BLaER1 treated with 17β-estradiol and CSF1 and Interleukin-3, amounts not matched to agents 10 nM and 100 nM (cell line): ENCODE measurements around the gene RARG.

ENCODE experiments used
- H3K27ac ChIP-seq, 11 experiments: shearing (Covaris generic); formaldehyde crosslinking; 2 replicates each; pipeline ENCODE4 v1.8.1; 2022
- H3K27me3 ChIP-seq, 11 experiments: shearing (Covaris generic); formaldehyde crosslinking; 2 replicates each; pipeline ENCODE4 v1.8.1; 2022
- H3K36me3 ChIP-seq, 11 experiments: shearing (Covaris generic); formaldehyde crosslinking; 2 replicates each; pipeline ENCODE4 v1.8.1; 2022
- H3K4me1 ChIP-seq, 10 experiments: shearing (Covaris generic); formaldehyde crosslinking; 2 replicates each; pipeline ENCODE4 v1.8.1; 2022
- H3K4me2 ChIP-seq, 11 experiments: shearing (Covaris generic); formaldehyde crosslinking; 2 replicates each; pipeline ENCODE4 v1.8.1; 2022
- H3K4me3 ChIP-seq, 10 experiments: shearing (Covaris generic); formaldehyde crosslinking; 2 replicates each; pipeline ENCODE4 v1.8.1; 2022
- H3K9ac ChIP-seq, 11 experiments: shearing (Covaris generic); formaldehyde crosslinking; 2 replicates each; pipeline ENCODE4 v1.8.1; 2022
- H3K9me3 ChIP-seq, 11 experiments: shearing (Covaris generic); formaldehyde crosslinking; replicated peaks in 1 of 11; 2 replicates each; pipeline ENCODE4 v1.8.1; 2022
- H4K20me1 ChIP-seq, 11 experiments: shearing (Covaris generic); formaldehyde crosslinking; 2 replicates each; pipeline ENCODE4 v1.8.1; 2022
- Cebpa-rat ChIP-seq, 11 experiments: shearing (Covaris generic); IDR thresholded peaks; 2 replicates each; pipeline ENCODE4 v1.8.1; 2022

RARG gene

DNA sequence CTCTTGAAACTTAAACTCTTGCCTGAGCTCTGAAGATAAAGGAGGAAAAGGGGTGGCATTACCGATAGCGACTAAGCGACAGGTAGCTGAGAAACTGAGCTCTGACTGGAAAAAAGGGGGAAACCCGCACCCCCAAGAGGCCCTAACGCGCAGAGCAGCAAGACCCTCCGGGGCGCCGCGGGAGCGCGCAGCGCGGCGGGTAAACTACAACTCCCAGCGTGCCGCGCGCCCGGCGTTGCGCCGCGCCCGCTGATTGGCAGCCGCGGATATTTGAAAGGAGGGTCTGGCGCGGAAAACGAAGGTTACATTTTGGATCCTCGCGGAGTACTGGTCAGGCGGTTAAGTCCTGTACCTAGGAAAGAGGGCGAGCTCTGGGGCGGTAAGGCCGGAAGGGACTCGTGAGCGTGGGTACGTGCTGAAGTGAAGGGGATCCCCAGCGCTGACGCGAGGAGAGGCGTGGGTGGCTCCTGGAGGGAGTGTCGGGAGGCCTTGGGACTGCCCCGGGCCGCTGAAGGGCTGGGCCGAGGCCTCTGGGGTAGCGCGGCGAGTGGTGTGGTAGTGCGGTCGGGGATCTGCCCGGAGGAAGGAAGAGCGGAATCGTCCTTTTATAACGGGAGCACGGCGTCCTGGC lies 36.1 kb upstream of the RARG start, which contains the start of gene ESPL1:
Gene ESPL1 (plus strand): TSS at position 301 of the 631 bp plus-strand sequence. CDS start 468 bp downstream, outside the sequence.
- Histone ChIP-seq H3K27ac (peak within 1 kb of the TSS; percentile 43 to 89 (median 84); a peak in 21 of 22 replicates), H3K4me2 (peak within 1 kb of the TSS; percentile 76 to 97 (median 91))

GRCh38 chr12:53267306-53267998 lies 35.4 kb upstream of the RARG start:
- Histone ChIP-seq H4K20me1 (peaks cover 0 to 23% (median 11%) of the 10 kb centered on the region in 11 experiments; a peak in 7 of 22 replicates), H3K36me3 (peaks cover 0 to 35% (median 29%) of the 10 kb centered on the region in 11 experiments; a peak in 15 of 22 replicates), H3K4me3 (peak overlapping the region; percentile 56 to 87 (median 76)), H3K4me1 (peaks cover 31 to 61% (median 44%) of the 10 kb centered on the region in 10 experiments), H3K9ac (peak overlapping the region; percentile 74 to 89 (median 86)), H3K27ac (peak overlapping the region; percentile 43 to 89 (median 84); a peak in 19 of 22 replicates), H3K27me3 (no peaks in the 10 kb centered on the region), H3K4me2 (peak overlapping the region; percentile 76 to 97 (median 91)), H3K9me3 (no peaks in the 10 kb centered on the region)
- no peak for TF ChIP-seq Cebpa-rat (IDR thresholded peaks at IDR 0.05)

More for the DNA sequence above, 36.1 kb upstream of the RARG start, which contains the start of gene ESPL1:
- H3K9ac ChIP-seq, result peak within 1 kb of the TSS; percentile 74 to 89 (median 86)
- H4K20me1 ChIP-seq, result peaks cover 0 to 26% (median 13%) of the 10 kb centered on the region in 11 experiments; a peak in 7 of 22 replicates
- peaks cover 0 to 42% (median 34%) of the 10 kb centered on the region in 11 experiments; a peak in 15 of 22 replicates for H3K36me3 ChIP-seq
- H3K4me1 ChIP-seq, result peaks cover 31 to 64% (median 47%) of the 10 kb centered on the region in 10 experiments
- H3K4me3 ChIP-seq, result peak within 1 kb of the TSS; percentile 56 to 87 (median 76)
- no peaks in the 10 kb centered on the region for H3K9me3 ChIP-seq
- no peak for TF ChIP-seq Cebpa-rat (IDR thresholded peaks at IDR 0.05)
- H3K27me3 ChIP-seq, result no peaks in the 10 kb centered on the region

DNA sequence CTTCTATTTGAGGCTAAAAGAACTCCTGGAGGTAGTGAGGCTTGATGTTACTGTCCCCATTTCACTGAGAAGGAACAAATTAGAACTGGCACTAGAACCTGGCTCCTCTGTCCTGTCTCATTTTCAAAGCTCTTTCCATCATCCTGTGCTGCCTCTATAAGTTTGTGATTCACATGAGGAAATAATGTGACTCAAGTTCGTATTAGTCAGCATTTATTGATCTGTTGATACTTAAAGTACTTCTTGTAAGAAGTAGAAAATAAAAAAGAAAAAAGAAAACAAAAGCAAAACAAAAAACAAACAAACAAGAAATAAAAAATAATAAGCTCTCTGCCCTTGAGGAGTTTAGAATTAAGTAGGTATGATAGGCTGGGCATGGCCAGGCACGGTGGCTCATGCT lies 33.8 kb upstream of the RARG start:
- Histone ChIP-seq H3K9ac (no peak overlapping the region), H3K4me3 (no peak overlapping the region), H3K4me2 (no peak overlapping the region)

GRCh38 chr12:53259891-53260290 lies 27.9 kb upstream of the RARG start:
- H3K27ac ChIP-seq, result no peak overlapping the region
- H3K4me2 ChIP-seq, result peak overlapping the region; percentile 3 to 85 (median 71); a peak in 19 of 22 replicates
- H3K27me3 ChIP-seq, result no peaks in the 10 kb centered on the region
- H3K9me3 ChIP-seq, result no peaks in the 10 kb centered on the region
- TF ChIP-seq Cebpa-rat (IDR thresholded peaks at IDR 0.05), result no peak
- H3K9ac ChIP-seq, result no peak overlapping the region
- peaks cover 0 to 7% (median 4%) of the 10 kb centered on the region in 11 experiments; a peak in 11 of 22 replicates for H3K36me3 ChIP-seq
- H3K4me3 ChIP-seq, result no peak overlapping the region
- peaks cover 0 to 9% (median 0%) of the 10 kb centered on the region in 11 experiments; a peak in 5 of 22 replicates for H4K20me1 ChIP-seq
- H3K4me1 ChIP-seq, result peaks cover 35 to 48% (median 39%) of the 10 kb centered on the region in 10 experiments

More for the DNA sequence above, 33.8 kb upstream of the RARG start:
- Histone ChIP-seq H3K27me3 (no peaks in the 10 kb centered on the region), H3K36me3 (peaks cover 0 to 20% (median 18%) of the 10 kb centered on the region in 11 experiments; a peak in 15 of 22 replicates), H3K9me3 (no peaks in the 10 kb centered on the region), H4K20me1 (peaks cover 0 to 19% (median 9%) of the 10 kb centered on the region in 11 experiments; a peak in 7 of 22 replicates), H3K4me1 (peaks cover 31 to 47% (median 37%) of the 10 kb centered on the region in 10 experiments), H3K27ac (no peak overlapping the region)
- TF ChIP-seq Cebpa-rat (IDR thresholded peaks at IDR 0.05), result no peak

GRCh38 chr12:53258541-53259539 lies 26.8 kb upstream of the RARG start:
- Histone ChIP-seq H3K4me3 (no peak overlapping the region), H3K9me3 (no peaks in the 10 kb centered on the region), H3K4me1 (peaks cover 46 to 57% (median 49%) of the 10 kb centered on the region in 10 experiments), H3K36me3 (peaks cover 5 to 17% (median 14%) of the 10 kb centered on the region in 11 experiments), H3K27me3 (no peaks in the 10 kb centered on the region), H3K9ac (peak overlapping the region in 9 of 11 experiments; percentile 5 to 52 (median 44); a peak in 6 of 22 replicates), H3K4me2 (peak overlapping the region; percentile 62 to 85 (median 73)), H3K27ac (peak overlapping the region in 9 of 11 experiments; percentile 25 to 51 (median 40); a peak in 14 of 22 replicates), H4K20me1 (peaks cover 0 to 13% (median 0%) of the 10 kb centered on the region in 11 experiments; a peak in 6 of 22 replicates)
- no peak for TF ChIP-seq Cebpa-rat (IDR thresholded peaks at IDR 0.05)

- H3K9ac ChIP-seq, result peak overlapping the region in 9 of 11 experiments; percentile 15 to 46 (median 27); a peak in 9 of 22 replicates
- TF ChIP-seq Cebpa-rat (IDR thresholded peaks at IDR 0.05), result no peak
Observed at GRCh38 chr12:53255996-53256395, 24.0 kb upstream of the RARG start.

GRCh38 chr12:53254816-53255545 lies 23.0 kb upstream of the RARG start:
- H3K4me2 ChIP-seq, result peak overlapping the region; percentile 69 to 100 (median 85)
- H3K36me3 ChIP-seq, result peaks cover 13 to 29% (median 23%) of the 10 kb centered on the region in 11 experiments
- no peaks in the 10 kb centered on the region for H3K27me3 ChIP-seq
- peak overlapping the region in 9 of 11 experiments; percentile 33 to 69 (median 59); a peak in 17 of 22 replicates for H3K27ac ChIP-seq
- H3K9ac ChIP-seq, result peak overlapping the region in 6 of 11 experiments; percentile 17 to 39 (median 28); a peak in 5 of 22 replicates
- peaks cover 65 to 78% (median 69%) of the 10 kb centered on the region in 10 experiments for H3K4me1 ChIP-seq
- H3K4me3 ChIP-seq, result no peak overlapping the region
- no peaks in the 10 kb centered on the region for H3K9me3 ChIP-seq
- H4K20me1 ChIP-seq, result peaks cover 0 to 19% (median 0%) of the 10 kb centered on the region in 11 experiments; a peak in 6 of 22 replicates
- TF ChIP-seq Cebpa-rat (IDR thresholded peaks at IDR 0.05), result no peak

More at GRCh38 chr12:53255996-53256395, 24.0 kb upstream of the RARG start:
- Histone ChIP-seq H3K4me2 (peak overlapping the region; percentile 69 to 100 (median 85)), H4K20me1 (peaks cover 0 to 19% (median 0%) of the 10 kb centered on the region in 11 experiments; a peak in 6 of 22 replicates), H3K4me3 (no peak overlapping the region), H3K27me3 (no peaks in the 10 kb centered on the region), H3K36me3 (peaks cover 13 to 29% (median 23%) of the 10 kb centered on the region in 11 experiments), H3K4me1 (peaks cover 64 to 77% (median 70%) of the 10 kb centered on the region in 10 experiments), H3K27ac (peak overlapping the region in 9 of 11 experiments; percentile 33 to 69 (median 59); a peak in 17 of 22 replicates), H3K9me3 (no peaks in the 10 kb centered on the region)
